ENCODE results near the gene RPL5.

GRCh38 chr1:92816732-92817131 lies 15.1 kb upstream of the RPL5 start:
- no peak for TF ChIP-seq CTCF (IDR thresholded peaks at IDR 0.05; ENCODE audit: insufficient read depth, low read length, poor library complexity, severe bottlenecking)
- no peak for TF ChIP-seq EZH2phosphoT487 (conservative IDR thresholded peaks at IDR 0.05; ENCODE audit: low read length)

Measured in SU-DHL-6 (cell line).